Adipocyte (in vitro differentiated cells): Measurements from ENCODE around the gene CARD11.

Experiments
- DNase-seq: peaks from one replicate; pipeline ENCODE4 v3.0.0-alpha.2; 2015; ENCODE audit warnings: low read depth
- H3K27me3 ChIP-seq: replicated peaks from 2 replicates; pipeline ENCODE4 v1.7.0; 2013; ENCODE audit warnings: mild to moderate bottlenecking, low read length, moderate library complexity; ENCODE audit not compliant: control insufficient read depth, insufficient read depth
- H3K36me3 ChIP-seq: 2 replicates; pipeline ENCODE4 v1.7.0; 2013; ENCODE audit warnings: low read length, mild to moderate bottlenecking, moderate library complexity; ENCODE audit not compliant: control insufficient read depth, insufficient read depth, severe bottlenecking
- H3K4me1 ChIP-seq: 2 replicates; pipeline ENCODE4 v1.7.0; 2013; ENCODE audit warnings: mild to moderate bottlenecking, low read length, moderate library complexity; ENCODE audit not compliant: control insufficient read depth, insufficient read depth
- H3K4me3 ChIP-seq: 2 replicates; pipeline ENCODE4 v1.7.0; 2013; ENCODE audit warnings: mild to moderate bottlenecking, low read length, moderate library complexity
- H3K9ac ChIP-seq: 2 replicates; pipeline ENCODE4 v1.7.0; 2013; ENCODE audit warnings: mild to moderate bottlenecking, low read length, moderate library complexity
- H3K9me3 ChIP-seq: 2 replicates; pipeline ENCODE4 v1.7.0; 2013; ENCODE audit warnings: mild to moderate bottlenecking, low read length, moderate library complexity; ENCODE audit not compliant: control insufficient read depth

The CARD11 gene

DNA sequence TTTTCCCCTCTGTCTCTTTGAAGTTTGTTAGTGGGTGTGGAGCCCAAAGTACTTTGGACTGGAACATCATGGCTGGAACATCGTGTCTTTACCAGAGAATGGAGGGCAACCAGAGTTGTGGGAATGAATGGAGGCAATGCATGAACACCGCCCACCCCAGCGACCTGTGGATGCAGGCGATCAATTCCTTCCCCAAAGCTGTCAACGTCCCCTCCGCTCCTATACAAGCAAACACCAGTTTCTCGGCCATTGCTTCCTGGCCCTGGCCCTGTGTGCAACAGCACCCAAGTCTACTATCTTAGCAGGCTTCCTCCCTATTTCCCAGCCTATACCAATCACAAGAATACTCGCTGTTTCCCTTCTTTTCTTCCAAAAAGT lies 62.6 kb downstream of the CARD11 start:
- Histone ChIP-seq H3K27me3 (peaks cover 9% of the 10 kb centered on the region), H3K9ac (no peak overlapping the region), H3K36me3 (no peaks in the 10 kb centered on the region), H3K4me3 (no peak overlapping the region), H3K4me1 (no peaks in the 10 kb centered on the region), H3K9me3 (peaks cover 5% of the 10 kb centered on the region)
- no peak for DNase-seq

DNA sequence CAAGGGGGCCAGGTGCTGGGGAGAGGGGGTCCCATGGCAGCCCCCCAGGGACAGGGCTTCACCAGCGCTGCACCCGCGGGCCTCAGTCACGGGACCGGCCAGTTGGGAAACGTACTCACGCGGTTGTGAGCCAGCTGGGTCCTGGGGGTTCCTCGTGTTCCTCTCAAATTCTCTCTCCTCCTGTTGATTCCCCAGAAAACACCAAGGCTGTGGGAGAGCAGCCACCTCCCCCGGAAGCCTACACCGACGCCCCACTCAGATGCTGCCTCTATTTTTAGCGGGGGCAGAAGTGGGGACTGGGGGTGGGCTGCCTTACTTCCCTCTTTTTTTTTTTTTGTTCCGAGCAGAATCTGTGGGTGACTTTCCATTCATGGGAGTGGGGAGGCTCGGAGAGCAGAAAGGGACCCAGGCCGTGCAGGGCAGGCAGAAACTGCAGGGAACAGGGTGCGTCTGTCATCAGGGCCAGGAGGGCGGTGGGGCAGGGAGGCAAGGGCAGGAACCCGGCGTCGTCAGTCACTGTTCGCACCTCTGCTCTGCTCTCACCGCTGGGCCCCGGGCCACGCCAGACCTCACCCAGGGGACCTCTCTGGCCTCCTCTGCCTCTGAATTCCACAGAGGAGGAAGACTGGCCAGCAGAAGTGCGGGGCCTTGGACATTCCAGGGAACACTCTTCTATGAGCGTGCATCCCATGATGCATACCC lies 63.1 kb downstream of the CARD11 start:
- Histone ChIP-seq H3K27me3 (peaks cover 9% of the 10 kb centered on the region), H3K9ac (no peak overlapping the region), H3K4me1 (no peaks in the 10 kb centered on the region), H3K9me3 (peaks cover 5% of the 10 kb centered on the region), H3K36me3 (no peaks in the 10 kb centered on the region), H3K4me3 (no peak overlapping the region)
- DNase-seq = no peak

DNA sequence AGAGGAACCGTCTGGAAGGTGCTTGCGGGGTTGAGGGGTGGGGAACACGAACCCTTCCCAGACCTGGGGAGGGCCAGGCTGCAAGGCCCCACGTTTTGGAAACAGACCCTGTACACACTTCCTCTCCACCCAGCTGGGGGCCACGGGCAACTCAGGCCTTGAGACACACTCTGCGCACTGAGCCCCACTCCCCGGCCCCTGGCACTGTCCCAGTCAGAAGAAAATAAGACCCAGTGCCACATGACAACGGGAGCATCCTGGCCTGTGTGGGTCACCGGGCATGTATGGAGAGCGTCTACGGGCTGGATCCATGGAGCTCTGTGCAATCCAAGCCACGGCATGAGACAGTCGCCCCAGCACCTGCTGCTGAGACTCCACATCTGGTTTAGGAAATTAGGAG lies 63.7 kb downstream of the CARD11 start:
- Histone ChIP-seq H3K36me3 (no peaks in the 10 kb centered on the region), H3K27me3 (peaks cover 9% of the 10 kb centered on the region), H3K9me3 (peaks cover 5% of the 10 kb centered on the region), H3K4me3 (no peak overlapping the region), H3K4me1 (no peaks in the 10 kb centered on the region), H3K9ac (no peak overlapping the region)
- no peak for DNase-seq

DNA sequence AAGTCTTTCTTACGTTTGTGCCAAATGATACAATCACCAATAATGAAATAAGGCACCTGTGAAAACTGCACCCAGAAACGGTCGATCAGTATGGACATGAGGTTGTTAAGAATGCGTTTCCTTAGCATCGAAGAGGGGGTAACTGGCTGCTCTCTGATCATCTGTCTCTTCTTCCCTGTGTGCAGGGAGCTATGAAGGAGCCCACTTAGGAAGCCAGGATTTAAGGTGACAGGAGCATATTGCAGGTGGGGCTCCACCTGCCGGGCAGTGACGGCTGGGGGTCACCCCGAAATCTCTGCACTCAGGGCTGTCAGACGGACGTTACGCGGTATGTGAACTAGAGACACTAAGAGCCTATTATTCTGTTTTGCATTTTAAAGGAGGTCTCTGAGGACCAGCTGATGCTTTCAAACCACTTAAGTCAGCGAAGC lies 64.5 kb downstream of the CARD11 start:
- no peak overlapping the region for H3K4me3 ChIP-seq
- no peaks in the 10 kb centered on the region for H3K36me3 ChIP-seq
- H3K27me3 ChIP-seq = peaks cover 9% of the 10 kb centered on the region
- no peak for DNase-seq
- no peak overlapping the region for H3K9ac ChIP-seq
- H3K9me3 ChIP-seq = peaks cover 5% of the 10 kb centered on the region
- no peaks in the 10 kb centered on the region for H3K4me1 ChIP-seq

DNA sequence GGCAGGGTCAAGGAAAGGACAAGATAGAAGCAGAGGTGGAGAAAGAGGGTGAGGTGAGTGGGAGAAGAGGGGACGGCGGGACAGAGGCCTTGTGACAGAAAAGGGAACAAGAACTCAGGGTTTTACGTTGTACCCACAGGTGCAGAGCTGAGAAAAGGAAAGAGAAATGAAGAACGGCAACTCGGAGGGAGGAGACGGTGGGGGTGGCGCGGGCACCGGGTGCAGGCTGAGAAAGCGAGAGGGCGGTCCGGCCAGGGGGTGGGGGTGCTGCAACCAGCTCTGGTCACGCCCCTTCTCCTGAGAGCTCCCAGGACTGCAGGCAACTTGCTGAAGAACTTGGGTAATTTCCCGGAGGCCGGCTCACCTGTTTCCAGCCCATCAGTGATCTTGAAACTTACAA lies 65.3 kb downstream of the CARD11 start:
- Histone ChIP-seq H3K36me3 (no peaks in the 10 kb centered on the region), H3K9ac (no peak overlapping the region), H3K4me3 (no peak overlapping the region), H3K27me3 (peaks cover 9% of the 10 kb centered on the region), H3K4me1 (no peaks in the 10 kb centered on the region), H3K9me3 (peaks cover 5% of the 10 kb centered on the region)
- DNase-seq = no peak

DNA sequence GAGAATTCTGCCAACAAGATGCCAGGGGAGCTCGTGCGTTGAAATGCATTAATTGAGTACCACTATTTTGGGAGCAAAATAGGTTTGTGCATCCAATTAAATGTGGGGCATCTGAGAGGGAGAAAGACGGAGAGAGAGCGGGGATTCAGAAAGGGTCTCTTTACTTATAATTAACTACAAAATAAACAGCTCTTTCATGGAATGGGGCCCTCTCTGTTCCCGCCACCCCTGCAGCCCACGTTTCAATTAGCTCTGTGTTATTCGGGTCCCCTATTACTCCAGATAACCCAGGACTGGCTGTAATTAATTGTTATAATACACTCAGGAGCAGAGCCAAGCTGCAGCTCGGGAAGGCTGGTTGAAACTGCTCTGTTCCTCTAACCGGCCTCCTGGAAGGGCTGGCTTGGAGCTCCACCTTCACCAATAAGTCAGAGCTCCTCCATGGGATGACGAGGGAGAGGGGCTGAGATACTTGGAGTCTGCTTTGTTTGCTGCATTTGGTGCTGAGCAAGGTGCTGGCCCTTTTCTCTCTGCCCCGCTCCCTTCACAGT lies 67.8 kb downstream of the CARD11 start:
- Histone ChIP-seq H3K36me3 (no peaks in the 10 kb centered on the region), H3K27me3 (peaks cover 9% of the 10 kb centered on the region), H3K9me3 (no peaks in the 10 kb centered on the region), H3K9ac (no peak overlapping the region), H3K4me1 (no peaks in the 10 kb centered on the region), H3K4me3 (no peak overlapping the region)
- no peak for DNase-seq

DNA sequence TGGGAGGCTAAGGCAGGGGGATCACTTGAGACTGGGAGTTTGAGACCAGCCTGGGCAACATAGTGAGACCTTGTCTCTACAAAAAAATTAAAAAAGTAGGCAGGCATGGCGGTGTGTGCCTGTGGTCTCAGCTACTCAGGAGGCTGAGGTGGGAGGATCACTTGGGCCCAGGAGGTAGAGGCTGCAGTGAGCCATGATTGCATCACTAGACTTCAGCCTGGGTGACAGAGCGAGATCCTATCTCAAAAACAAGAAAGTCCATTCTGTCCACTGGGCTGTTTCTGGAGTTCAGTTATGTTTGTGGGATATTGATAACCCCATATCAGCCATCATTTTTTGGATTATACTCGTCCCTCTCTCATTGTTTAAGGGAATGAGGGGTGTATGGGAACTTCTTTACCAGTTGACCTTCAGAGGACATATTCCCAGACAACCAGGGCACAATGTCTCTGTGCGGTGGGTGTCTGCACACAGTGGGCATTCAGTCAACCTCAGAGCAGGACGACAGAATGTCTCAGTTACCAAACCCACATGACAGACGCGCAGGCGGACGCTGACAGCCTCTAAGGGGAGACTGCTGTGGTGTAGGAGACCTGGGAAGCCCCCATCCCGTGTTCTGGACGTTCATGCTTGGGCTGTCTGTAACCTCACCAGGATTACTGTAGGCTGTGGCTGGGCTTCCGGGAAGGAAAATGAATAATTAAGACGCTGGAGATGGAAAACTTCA lies 69.4 kb downstream of the CARD11 start:
- DNase-seq = no peak
- Histone ChIP-seq H3K36me3 (no peaks in the 10 kb centered on the region), H3K4me3 (no peak overlapping the region), H3K9ac (no peak overlapping the region), H3K27me3 (peaks cover 7% of the 10 kb centered on the region), H3K9me3 (no peaks in the 10 kb centered on the region), H3K4me1 (no peaks in the 10 kb centered on the region)

DNA sequence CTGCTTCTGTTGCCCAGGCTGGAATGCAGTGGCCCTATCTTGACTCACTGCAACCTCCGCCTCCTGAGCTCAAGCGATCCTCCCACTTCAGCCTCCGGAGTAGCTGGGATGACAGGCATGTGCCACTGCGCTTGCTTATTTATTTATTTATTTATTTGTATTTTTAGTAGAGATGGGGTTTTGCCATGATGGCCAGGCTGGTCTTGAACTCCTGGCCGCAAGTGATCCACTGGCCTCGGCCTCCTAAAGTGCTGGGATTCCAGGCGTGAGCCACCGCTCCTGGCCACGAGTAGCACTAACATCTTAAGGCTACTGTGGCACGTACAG lies 70.9 kb downstream of the CARD11 start:
- no peaks in the 10 kb centered on the region for H3K4me1 ChIP-seq
- DNase-seq = no peak
- no peaks in the 10 kb centered on the region for H3K27me3 ChIP-seq
- no peaks in the 10 kb centered on the region for H3K9me3 ChIP-seq
- H3K9ac ChIP-seq = no peak overlapping the region
- no peak overlapping the region for H3K4me3 ChIP-seq
- no peaks in the 10 kb centered on the region for H3K36me3 ChIP-seq

DNA sequence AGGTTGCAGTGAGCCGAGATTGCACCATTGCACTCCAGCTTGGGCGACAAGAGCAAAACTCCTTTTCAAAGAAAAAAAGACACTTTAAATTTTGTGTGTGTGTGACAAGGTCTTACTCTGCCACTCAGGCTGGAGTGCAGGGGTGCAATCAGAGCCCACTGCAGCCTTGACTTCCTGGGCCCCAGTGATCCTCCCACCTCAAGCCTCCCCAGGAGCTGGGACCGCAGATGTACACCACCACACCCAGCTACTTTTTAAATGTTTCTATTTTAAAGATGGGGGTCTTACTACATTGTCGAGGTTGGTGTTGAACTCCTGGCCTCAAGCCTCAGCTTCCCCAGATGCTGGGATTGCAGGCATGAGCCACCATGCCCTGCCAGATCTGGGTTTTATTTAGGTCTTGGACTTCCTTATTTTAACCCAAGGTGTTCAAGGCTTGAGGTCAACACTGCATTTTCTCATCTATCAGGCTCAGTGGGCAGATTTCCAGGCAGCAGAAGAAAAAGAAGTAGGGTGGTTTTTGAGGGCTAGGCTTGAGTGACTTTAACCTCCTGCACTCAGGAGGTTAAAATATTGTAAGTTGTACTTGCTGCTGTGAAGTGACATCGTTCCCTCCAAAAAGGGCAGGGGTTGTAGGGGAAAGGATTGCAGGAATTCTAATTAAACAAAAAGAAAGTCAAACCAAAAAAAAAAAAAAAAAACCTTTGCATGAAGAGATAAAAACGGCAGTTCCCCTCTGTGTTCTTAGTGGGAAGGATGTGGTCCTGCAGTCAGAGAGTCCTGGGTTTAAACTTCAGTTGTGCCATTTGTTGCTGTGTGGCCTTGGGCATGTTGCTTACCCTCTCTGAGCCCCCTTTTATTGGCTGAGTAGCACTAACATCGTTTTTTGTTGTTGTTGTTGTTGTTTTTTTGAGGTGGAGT lies 71.5 kb downstream of the CARD11 start:
- H3K4me3 ChIP-seq = no peak overlapping the region
- H3K9ac ChIP-seq = no peak overlapping the region
- H3K36me3 ChIP-seq = no peaks in the 10 kb centered on the region
- no peaks in the 10 kb centered on the region for H3K27me3 ChIP-seq
- H3K4me1 ChIP-seq = no peaks in the 10 kb centered on the region
- no peak for DNase-seq
- no peaks in the 10 kb centered on the region for H3K9me3 ChIP-seq

DNA sequence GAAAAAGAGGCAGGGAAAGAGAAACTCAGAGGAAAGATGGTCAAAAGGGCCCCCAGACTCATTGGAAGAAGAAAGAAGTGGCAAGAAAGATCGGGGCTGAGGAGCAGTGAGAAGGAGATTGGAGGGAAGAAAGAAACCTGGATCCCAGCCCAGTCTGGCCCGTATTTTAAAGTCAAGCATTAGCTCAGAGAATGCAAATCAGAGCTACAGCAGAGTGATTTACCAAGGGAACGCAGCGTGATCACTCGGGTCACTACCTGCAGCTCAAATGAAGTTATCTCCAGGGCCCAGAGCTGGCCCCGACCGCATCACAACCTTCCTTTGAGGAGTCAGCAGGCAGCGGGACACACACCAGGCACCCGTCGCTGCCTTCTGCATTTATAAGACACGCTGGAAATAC lies 72.8 kb downstream of the CARD11 start:
- no peaks in the 10 kb centered on the region for H3K36me3 ChIP-seq
- no peak for DNase-seq
- H3K4me1 ChIP-seq = no peaks in the 10 kb centered on the region
- H3K4me3 ChIP-seq = no peak overlapping the region
- peaks cover 8% of the 10 kb centered on the region for H3K9me3 ChIP-seq
- H3K9ac ChIP-seq = no peak overlapping the region
- H3K27me3 ChIP-seq = no peaks in the 10 kb centered on the region

DNA sequence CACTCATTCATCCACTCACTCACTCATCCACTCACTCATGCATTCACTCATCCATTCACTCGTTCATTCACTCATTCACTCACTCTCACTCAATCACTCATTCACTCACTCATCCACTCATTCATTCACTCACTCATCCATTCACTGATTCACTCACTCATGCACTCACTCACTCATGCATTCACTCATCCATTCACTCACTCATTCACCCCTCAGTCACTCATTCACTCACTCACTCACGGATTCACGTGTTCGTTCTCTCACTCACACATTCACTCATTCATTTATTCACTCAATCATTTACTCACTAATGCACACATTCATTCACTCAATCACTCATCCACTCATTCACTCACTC lies 73.4 kb downstream of the CARD11 start:
- peaks cover 14% of the 10 kb centered on the region for H3K9me3 ChIP-seq
- H3K36me3 ChIP-seq = no peaks in the 10 kb centered on the region
- H3K9ac ChIP-seq = no peak overlapping the region
- no peak for DNase-seq
- H3K4me1 ChIP-seq = no peaks in the 10 kb centered on the region
- H3K4me3 ChIP-seq = no peak overlapping the region
- H3K27me3 ChIP-seq = no peaks in the 10 kb centered on the region
